Measurements from ENCODE around the gene MGAT5.

The MGAT5 gene

GRCh38 chr2:134370655-134371445, 117.0 kb downstream of the MGAT5 start:
- no peak for DNase-seq

GRCh38 chr2:134372141-134372540, 118.3 kb downstream of the MGAT5 start:
- no peak for DNase-seq

- peak; percentile 28 to 32 for DNase-seq
These were observed 118.8 kb downstream of the MGAT5 start for GRCh38 chr2:134372611-134373131.

GRCh38 chr2:134375935-134376334, 122.1 kb downstream of the MGAT5 start:
- DNase-seq = peak; percentile 52 to 55

GRCh38 chr2:134377730-134378129, 123.9 kb downstream of the MGAT5 start:
- no peak for DNase-seq

GRCh38 chr2:134379293-134379692, 125.4 kb downstream of the MGAT5 start:
- no peak for DNase-seq

- no peak for DNase-seq
These were observed 125.8 kb downstream of the MGAT5 start for GRCh38 chr2:134379722-134380121.

- DNase-seq = no peak
These were observed 127.3 kb downstream of the MGAT5 start for GRCh38 chr2:134381141-134381540.

- no peak for DNase-seq
These were observed 130.3 kb downstream of the MGAT5 start for GRCh38 chr2:134384131-134384530.

- DNase-seq = no peak
These were observed 131.3 kb downstream of the MGAT5 start for GRCh38 chr2:134385195-134385594.

- no peak for DNase-seq
These were observed 132.4 kb downstream of the MGAT5 start for GRCh38 chr2:134386310-134386709.

- DNase-seq = no peak
These were observed 135.5 kb downstream of the MGAT5 start for GRCh38 chr2:134389381-134389780.

- no peak for DNase-seq
These were observed 137.9 kb downstream of the MGAT5 start for GRCh38 chr2:134391751-134392160.

GRCh38 chr2:134392442-134393074, 138.7 kb downstream of the MGAT5 start:
- DNase-seq = no peak

GRCh38 chr2:134393075-134393461, 139.2 kb downstream of the MGAT5 start:
- no peak for DNase-seq

- no peak for DNase-seq
These were observed 141.9 kb downstream of the MGAT5 start for GRCh38 chr2:134395779-134396178.

- no peak for DNase-seq
These were observed 142.6 kb downstream of the MGAT5 start for GRCh38 chr2:134396493-134396892.

GRCh38 chr2:134397146-134397896, 143.4 kb downstream of the MGAT5 start:
- no peak for DNase-seq

GRCh38 chr2:134398300-134398699, 144.4 kb downstream of the MGAT5 start:
- DNase-seq = no peak

- no peak for DNase-seq
These were observed 145.2 kb downstream of the MGAT5 start for GRCh38 chr2:134399096-134399495.

GRCh38 chr2:134401081-134401497, 147.2 kb downstream of the MGAT5 start:
- no peak for DNase-seq

GRCh38 chr2:134401789-134402188, 147.9 kb downstream of the MGAT5 start:
- DNase-seq = no peak

- no peak for DNase-seq
These were observed 148.5 kb downstream of the MGAT5 start for GRCh38 chr2:134402410-134402809.

Measured in hippocampal formation (tissue), 2 donors.